Activated T-cell treated with anti-CD3 and anti-CD28 coated beads, Interleukin-2, amount 50 U/mL, for 4 hours (primary cell): ENCODE data around the gene NR6A1. TPM values are rescaled to one million over a fixed set of nuclear protein-coding genes. Genes with fewer than 3 reads are reported as not detected.

Source experiments
- ATAC-seq, 2 donors: fragments of 200-7000 bp; cut with Tn5 transposase; one replicate each; pipeline ENCODE4 v1.10.0; 2021
- DNase-seq: peaks from one replicate; pipeline ENCODE4 v3.0.0-alpha.2; 2020
- H3K27me3 Mint-ChIP-seq: one replicate; pipeline ENCODE4 v1.8.0; 2021; ENCODE audit warnings: low read depth, mixed read lengths
- H3K36me3 Mint-ChIP-seq: one replicate; pipeline ENCODE4 v1.8.0; 2022; ENCODE audit warnings: mixed read lengths; ENCODE audit not compliant: insufficient read depth
- H3K4me1 Mint-ChIP-seq: one replicate; pipeline ENCODE4 v1.8.0; 2021; ENCODE audit warnings: low read depth, mixed read lengths
- H3K4me3 Mint-ChIP-seq: one replicate; pipeline ENCODE4 v1.8.0; 2021; ENCODE audit warnings: mild to moderate bottlenecking, moderate library complexity, mixed read lengths
- H3K9me3 Mint-ChIP-seq: one replicate; pipeline ENCODE4 v1.8.0; 2021; ENCODE audit warnings: mixed read lengths
- total RNA-seq, 3 donors: library from RNA; stranded (reverse); gene quantifications; one replicate each; pipeline ENCODE4 v1.2.1, GENCODE V29; 2021

The NR6A1 gene
- total RNA-seq, 3 donors from 2014 or later = 2.3 to 3.5 (median 2.7) TPM

GRCh38 chr9:124478354-124478753 is 292.8 kb downstream of the NR6A1 start:
- no peak overlapping the region for H3K4me3 Mint-ChIP-seq

GRCh38 chr9:124477648-124478285 is 293.3 kb downstream of the NR6A1 start:
- ATAC-seq = peak; percentile 15 to 32
- no peak for DNase-seq
- Mint-ChIP-seq H3K4me1 (no peaks in the 10 kb centered on the region), H3K9me3 (no peaks in the 10 kb centered on the region), H3K36me3 (no peaks in the 10 kb centered on the region), H3K27me3 (peaks cover 32% of the 10 kb centered on the region), H3K4me3 (no peak overlapping the region)

More at GRCh38 chr9:124478354-124478753, 292.8 kb downstream of the NR6A1 start:
- DNase-seq = no peak
- Mint-ChIP-seq H3K36me3 (no peaks in the 10 kb centered on the region), H3K4me1 (no peaks in the 10 kb centered on the region), H3K27me3 (peaks cover 32% of the 10 kb centered on the region), H3K9me3 (no peaks in the 10 kb centered on the region)
- ATAC-seq = no peak

- H3K9me3 Mint-ChIP-seq = no peaks in the 10 kb centered on the region
- peaks cover 32% of the 10 kb centered on the region for H3K27me3 Mint-ChIP-seq
- no peaks in the 10 kb centered on the region for H3K4me1 Mint-ChIP-seq
- no peak overlapping the region for H3K4me3 Mint-ChIP-seq
- ATAC-seq (peak; percentile 14 to 32), DNase-seq (no peak)
- H3K36me3 Mint-ChIP-seq = no peaks in the 10 kb centered on the region
Measured at GRCh38 chr9:124477211-124477647, 293.9 kb downstream of the NR6A1 start.

- H3K9me3 Mint-ChIP-seq = no peaks in the 10 kb centered on the region
- no peak for ATAC-seq
- no peak for DNase-seq
- H3K36me3 Mint-ChIP-seq = no peaks in the 10 kb centered on the region
- H3K4me3 Mint-ChIP-seq = no peak overlapping the region
- H3K4me1 Mint-ChIP-seq = no peaks in the 10 kb centered on the region
- H3K27me3 Mint-ChIP-seq = peaks cover 32% of the 10 kb centered on the region
Measured at GRCh38 chr9:124475868-124476690, 295.0 kb downstream of the NR6A1 start.

GRCh38 chr9:124475158-124475867 is 295.8 kb downstream of the NR6A1 start:
- Mint-ChIP-seq H3K9me3 (no peaks in the 10 kb centered on the region), H3K4me1 (no peaks in the 10 kb centered on the region), H3K4me3 (no peak overlapping the region), H3K36me3 (no peaks in the 10 kb centered on the region), H3K27me3 (peaks cover 31% of the 10 kb centered on the region)
- ATAC-seq = no peak
- no peak for DNase-seq

- H3K27me3 Mint-ChIP-seq = peaks cover 26% of the 10 kb centered on the region
- DNase-seq (no peak), ATAC-seq (no peak)
- H3K36me3 Mint-ChIP-seq = no peaks in the 10 kb centered on the region
- H3K4me1 Mint-ChIP-seq = no peaks in the 10 kb centered on the region
- H3K4me3 Mint-ChIP-seq = no peak overlapping the region
- H3K9me3 Mint-ChIP-seq = no peaks in the 10 kb centered on the region
Measured at GRCh38 chr9:124474151-124474550, 297.0 kb downstream of the NR6A1 start.

- Mint-ChIP-seq H3K36me3 (no peaks in the 10 kb centered on the region), H3K4me1 (no peaks in the 10 kb centered on the region), H3K4me3 (no peak overlapping the region), H3K9me3 (no peaks in the 10 kb centered on the region), H3K27me3 (peaks cover 25% of the 10 kb centered on the region)
- ATAC-seq (no peak), DNase-seq (no peak)
Measured at GRCh38 chr9:124473310-124473709, 297.8 kb downstream of the NR6A1 start.

GRCh38 chr9:124472770-124473169 is 298.3 kb downstream of the NR6A1 start:
- no peaks in the 10 kb centered on the region for H3K4me1 Mint-ChIP-seq
- no peak overlapping the region for H3K4me3 Mint-ChIP-seq
- H3K9me3 Mint-ChIP-seq = no peaks in the 10 kb centered on the region
- H3K27me3 Mint-ChIP-seq = peaks cover 21% of the 10 kb centered on the region
- H3K36me3 Mint-ChIP-seq = no peaks in the 10 kb centered on the region
- ATAC-seq (no peak), DNase-seq (no peak)

GRCh38 chr9:124471761-124472160 is 299.4 kb downstream of the NR6A1 start:
- H3K4me1 Mint-ChIP-seq = no peaks in the 10 kb centered on the region
- H3K36me3 Mint-ChIP-seq = no peaks in the 10 kb centered on the region
- DNase-seq (no peak), ATAC-seq (no peak)
- H3K9me3 Mint-ChIP-seq = no peaks in the 10 kb centered on the region
- no peak overlapping the region for H3K4me3 Mint-ChIP-seq
- peaks cover 19% of the 10 kb centered on the region for H3K27me3 Mint-ChIP-seq

GRCh38 chr9:124470726-124471125 is 300.4 kb downstream of the NR6A1 start:
- H3K27me3 Mint-ChIP-seq = peaks cover 13% of the 10 kb centered on the region
- no peaks in the 10 kb centered on the region for H3K4me1 Mint-ChIP-seq
- ATAC-seq (no peak), DNase-seq (no peak)
- H3K9me3 Mint-ChIP-seq = no peaks in the 10 kb centered on the region
- no peak overlapping the region for H3K4me3 Mint-ChIP-seq
- no peaks in the 10 kb centered on the region for H3K36me3 Mint-ChIP-seq

GRCh38 chr9:124470306-124470705 is 300.8 kb downstream of the NR6A1 start:
- Mint-ChIP-seq H3K4me1 (no peaks in the 10 kb centered on the region), H3K9me3 (no peaks in the 10 kb centered on the region), H3K27me3 (peaks cover 12% of the 10 kb centered on the region), H3K4me3 (no peak overlapping the region), H3K36me3 (no peaks in the 10 kb centered on the region)
- DNase-seq (no peak), ATAC-seq (no peak)

- no peak overlapping the region for H3K4me3 Mint-ChIP-seq
Measured at GRCh38 chr9:124469011-124469832, 301.9 kb downstream of the NR6A1 start.

GRCh38 chr9:124468061-124468740 is 302.9 kb downstream of the NR6A1 start:
- ATAC-seq (no peak), DNase-seq (no peak)
- Mint-ChIP-seq H3K27me3 (peaks cover 11% of the 10 kb centered on the region), H3K9me3 (peaks cover 4% of the 10 kb centered on the region), H3K4me3 (no peak overlapping the region), H3K4me1 (no peaks in the 10 kb centered on the region), H3K36me3 (no peaks in the 10 kb centered on the region)

More at GRCh38 chr9:124469011-124469832, 301.9 kb downstream of the NR6A1 start:
- ATAC-seq (no peak), DNase-seq (no peak)
- no peaks in the 10 kb centered on the region for H3K36me3 Mint-ChIP-seq
- no peaks in the 10 kb centered on the region for H3K9me3 Mint-ChIP-seq
- H3K4me1 Mint-ChIP-seq = no peaks in the 10 kb centered on the region
- peaks cover 15% of the 10 kb centered on the region for H3K27me3 Mint-ChIP-seq
